Activated CD4-positive, alpha-beta T cell treated with anti-CD3 and anti-CD28 coated beads, Interleukin-2, amount 50 U/mL, for 1 hour (primary cell): Measurements from ENCODE around the gene CCNE1.
"Not testable (repeated sequence)": the region's sequence is repeated elsewhere in the genome, so short reads cannot be mapped to it uniquely, and the experiment has no call there.

ENCODE experiments used
- DNase-seq: peaks from one replicate; pipeline ENCODE4 v3.0.0-alpha.2; 2020

Gene CCNE1

DNA sequence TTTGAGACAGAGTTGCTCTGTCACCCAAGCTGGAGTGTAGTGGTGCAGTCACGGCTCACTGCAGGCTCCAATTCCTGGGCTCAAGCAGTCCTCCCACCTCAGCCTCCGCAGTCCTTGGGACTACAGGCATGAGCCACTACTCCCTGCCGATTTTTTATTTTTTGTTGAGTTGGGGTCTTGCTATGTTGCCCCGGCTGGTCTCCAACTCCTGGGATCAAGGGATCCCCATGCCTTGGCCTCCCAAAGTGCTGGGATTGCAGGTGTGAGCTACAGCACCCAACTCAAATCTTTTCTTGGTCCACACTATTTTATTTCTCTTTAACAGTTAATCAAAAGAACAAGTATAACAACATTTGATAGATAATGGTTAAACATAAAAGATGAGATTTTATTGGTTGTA lies 7.5 kb downstream of the CCNE1 start:
- no peak for DNase-seq

DNA sequence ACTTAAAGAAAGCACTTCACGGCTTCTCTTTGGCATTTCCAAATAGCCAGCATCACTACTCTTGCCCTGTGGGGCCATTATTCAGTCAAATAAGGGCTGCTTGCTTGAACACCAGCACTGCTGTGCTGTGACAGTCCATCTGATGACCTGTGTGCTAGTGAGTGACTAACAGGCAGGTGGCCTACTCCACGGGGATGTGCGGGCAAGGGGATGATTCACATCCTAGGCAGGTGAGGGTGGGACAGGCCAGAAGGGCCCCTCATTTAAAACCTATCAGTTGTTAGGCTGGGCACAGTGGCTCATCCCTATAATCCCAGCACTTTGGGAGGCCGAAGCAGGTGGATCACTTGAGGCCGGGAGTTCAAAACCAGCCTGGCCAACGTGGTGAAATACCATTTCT lies 8.2 kb downstream of the CCNE1 start:
- no peak for DNase-seq

DNA sequence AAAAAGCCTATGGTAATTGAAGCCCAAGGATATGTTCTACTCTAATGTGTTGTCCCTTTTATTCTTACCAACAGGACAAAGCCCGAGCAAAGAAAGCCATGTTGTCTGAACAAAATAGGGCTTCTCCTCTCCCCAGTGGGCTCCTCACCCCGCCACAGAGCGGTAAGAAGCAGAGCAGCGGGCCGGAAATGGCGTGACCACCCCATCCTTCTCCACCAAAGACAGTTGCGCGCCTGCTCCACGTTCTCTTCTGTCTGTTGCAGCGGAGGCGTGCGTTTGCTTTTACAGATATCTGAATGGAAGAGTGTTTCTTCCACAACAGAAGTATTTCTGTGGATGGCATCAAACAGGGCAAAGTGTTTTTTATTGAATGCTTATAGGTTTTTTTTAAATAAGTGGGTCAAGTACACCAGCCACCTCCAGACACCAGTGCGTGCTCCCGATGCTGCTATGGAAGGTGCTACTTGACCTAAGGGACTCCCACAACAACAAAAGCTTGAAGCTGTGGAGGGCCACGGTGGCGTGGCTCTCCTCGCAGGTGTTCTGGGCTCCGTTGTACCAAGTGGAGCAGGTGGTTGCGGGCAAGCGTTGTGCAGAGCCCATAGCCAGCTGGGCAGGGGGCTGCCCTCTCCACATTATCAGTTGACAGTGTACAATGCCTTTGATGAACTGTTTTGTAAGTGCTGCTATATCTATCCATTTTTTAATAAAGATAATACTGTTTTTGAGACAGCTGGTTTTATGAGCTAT lies 12.0 kb downstream of the CCNE1 start:
- DNase-seq: no peak

DNA sequence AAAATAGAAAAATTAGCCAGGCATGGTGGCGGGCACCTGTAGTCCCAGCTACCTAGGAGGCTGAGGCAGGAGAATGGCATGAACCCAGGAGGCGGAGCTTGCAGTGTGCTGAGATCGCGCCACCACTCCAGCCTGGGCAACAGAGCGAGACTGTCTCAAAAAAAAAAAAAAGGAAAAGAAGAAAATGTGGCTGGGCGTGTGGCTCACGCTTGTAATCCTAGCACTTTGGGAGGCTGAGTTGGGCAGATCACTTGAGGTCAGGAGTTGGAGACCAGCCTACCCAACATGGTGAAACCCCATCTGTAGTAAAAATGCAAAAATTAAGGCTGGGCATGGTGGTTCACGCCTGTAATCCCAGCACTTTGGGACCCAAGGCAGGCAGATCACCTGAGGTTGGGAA lies 13.5 kb downstream of the CCNE1 start:
- DNase-seq: not testable (repeated sequence)

DNA sequence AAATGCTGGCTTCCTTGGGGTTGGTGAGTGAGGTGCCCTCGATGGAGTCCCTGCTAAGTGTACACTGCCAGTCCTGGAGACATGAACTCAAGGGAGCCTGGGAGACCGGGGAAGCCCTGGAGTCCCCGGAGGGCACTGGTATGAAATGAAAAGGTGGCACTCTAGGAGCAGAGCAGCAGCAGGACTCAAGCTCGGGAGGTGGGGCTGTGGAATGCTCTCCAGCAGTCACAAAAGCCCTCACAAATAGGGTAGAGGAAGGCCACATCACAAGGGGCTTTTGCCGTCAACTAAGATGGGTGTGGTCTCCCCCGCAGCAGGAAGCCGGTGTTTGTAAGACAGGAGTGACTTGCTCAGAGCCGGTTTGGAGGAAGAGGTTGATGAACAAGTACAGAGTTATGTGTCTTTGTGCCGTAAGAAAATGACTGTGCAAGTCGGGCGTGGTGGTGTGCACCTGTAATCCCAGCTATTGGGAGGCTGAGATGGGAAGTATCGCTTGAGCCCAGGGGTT lies 19.3 kb downstream of the CCNE1 start:
- DNase-seq: peak; percentile 53

DNA sequence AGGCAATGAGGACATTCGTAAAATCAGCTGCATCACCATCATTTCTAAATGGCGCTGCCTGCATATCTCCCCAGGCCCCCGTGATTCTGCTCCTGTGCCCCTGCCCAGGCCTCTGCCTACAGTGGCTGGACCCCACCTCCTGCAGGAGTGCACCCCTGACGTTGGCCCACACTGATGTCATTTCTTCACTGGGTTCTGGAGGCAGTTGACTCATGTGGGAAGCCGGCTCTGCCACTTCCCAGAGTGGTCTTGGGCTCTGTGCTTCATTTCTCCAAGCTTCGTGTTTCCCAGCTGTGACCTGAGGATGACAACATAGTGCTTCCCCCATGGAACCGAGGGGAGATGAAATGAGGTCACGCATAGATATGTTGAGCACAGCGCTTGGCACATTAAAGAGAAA lies 19.9 kb downstream of the CCNE1 start:
- no peak for DNase-seq

DNA sequence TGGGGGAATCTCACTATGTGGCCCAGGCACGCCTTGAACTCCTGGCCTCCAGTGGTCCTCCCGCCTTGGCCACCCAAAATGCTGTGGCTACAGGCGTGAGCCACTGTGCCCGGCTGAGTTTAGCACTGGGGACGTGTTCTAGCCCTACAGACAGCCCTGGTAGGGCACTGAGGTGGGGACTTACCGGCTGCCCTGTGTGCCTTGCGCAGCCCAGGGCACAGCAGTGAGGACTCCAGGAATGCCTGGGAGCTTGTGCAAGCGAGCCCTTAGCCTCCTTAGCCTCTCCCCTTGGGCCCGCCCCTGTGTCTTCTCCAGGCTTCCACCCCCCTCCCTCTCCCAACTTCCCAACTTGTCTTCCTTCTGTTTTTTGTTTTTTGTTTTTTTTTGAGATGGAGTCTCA lies 21.0 kb downstream of the CCNE1 start:
- DNase-seq: no peak

DNA sequence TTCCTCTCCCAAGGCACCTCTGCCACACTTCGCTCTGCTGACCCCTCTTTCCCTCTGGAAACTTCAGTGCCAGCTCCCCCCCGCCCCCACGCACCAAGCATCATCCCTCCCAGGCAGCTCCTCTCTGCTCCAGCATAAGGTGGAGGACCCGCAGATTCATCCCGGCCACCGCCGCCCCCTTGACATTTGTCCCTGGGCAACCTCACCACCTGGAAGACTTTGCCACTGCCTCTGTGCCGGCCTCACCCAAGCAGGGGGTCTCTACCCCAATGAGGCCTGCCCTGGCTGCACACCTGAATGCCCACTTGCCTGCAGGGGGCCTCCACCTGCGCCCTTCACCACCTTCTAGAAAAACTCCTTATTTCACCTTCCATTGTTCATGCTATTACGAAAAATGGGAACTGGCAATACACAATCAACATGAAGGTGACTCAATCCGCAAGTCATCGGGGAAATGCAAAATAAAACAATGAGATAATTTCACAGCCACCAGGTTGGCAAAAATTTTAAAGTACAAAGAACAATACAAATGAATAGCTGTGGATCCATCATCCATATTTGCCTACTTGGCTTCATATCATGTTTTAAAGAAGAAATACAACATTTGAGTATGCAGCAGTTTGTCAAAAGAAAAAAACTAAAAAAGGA lies 21.9 kb downstream of the CCNE1 start:
- no peak for DNase-seq

DNA sequence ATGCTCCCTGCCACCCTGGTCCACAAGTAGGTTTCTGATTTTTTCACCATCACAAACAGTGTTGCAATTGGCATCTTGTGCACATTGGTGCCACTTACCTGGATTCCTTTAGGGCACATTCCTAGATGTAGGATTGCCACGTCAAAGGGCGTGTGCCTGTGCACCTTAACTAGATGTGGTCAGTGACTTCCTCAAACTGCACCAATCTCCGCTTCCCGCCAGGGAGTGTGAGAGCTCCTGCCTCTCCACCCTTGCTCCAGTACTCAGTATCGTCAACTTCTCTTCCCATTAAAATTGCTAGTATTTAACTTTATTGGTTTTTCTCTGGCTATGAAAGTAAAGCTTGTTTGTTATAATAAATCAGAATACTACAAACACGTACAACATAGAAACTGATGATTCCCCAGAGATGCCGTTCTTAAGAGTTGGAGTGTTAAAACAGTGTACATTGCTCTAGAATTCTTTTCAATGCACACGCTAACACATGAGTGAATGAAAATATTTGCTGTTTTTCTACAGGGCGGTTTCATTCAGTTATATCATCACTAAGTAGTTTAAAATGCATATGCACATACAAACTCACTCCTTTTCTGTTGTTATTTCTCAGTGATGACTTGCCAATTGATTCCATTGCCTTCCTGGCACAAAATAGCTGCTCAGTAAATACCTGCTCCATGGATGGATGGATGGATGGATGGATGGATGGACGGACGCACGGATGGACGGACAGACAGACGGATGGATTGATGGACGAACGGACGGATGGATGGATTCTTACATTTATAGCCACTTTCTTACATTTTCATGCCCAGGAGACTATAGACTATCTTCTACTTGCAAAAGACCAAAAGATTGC lies 23.4 kb downstream of the CCNE1 start:
- no peak for DNase-seq

DNA sequence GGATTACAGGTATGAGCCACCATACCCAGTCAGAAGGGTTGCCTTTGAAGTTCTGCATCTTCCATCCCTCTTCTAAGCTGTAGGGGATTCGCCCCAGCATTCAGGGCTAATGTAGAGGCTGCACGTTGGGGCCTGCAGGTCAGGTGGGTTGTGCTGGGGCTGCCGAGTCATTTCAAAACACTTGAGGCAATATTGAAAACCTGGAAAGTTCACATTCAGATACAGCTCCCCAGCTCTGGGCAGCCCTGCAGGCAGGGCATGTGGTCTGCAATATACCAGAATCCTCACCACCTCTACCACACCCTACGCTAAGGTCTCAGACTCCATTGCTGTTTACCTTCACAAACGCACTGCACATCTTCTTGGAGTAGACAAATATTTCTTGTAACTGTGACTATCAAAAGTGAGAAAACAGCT lies 24.6 kb downstream of the CCNE1 start:
- no peak for DNase-seq

DNA sequence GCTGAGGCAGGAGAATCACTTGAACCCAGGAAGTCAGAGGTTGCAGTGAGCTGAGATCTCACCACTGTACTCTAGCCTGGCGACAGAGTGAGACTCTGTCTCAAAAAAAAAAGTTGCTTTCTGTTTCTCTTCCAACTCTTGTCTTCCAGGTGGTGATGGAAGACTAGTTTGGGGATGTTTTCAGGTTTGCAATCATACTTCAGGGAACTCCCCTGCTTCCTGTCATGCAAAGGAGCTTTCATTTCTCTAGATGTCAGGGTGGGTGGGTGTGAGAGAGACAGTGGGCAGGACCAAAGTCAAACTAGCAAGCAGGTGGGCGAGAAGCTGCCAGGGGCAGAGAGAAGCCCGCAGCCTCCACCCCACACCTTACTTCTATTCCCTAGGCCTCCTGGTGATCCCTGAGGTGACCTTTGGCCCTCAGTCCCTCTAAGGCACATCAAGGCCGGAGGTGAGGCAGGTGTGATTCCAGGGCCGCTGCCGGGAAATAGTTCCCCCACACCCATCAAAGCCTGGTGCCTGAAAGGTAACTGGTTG lies 25.7 kb downstream of the CCNE1 start:
- no peak for DNase-seq

DNA sequence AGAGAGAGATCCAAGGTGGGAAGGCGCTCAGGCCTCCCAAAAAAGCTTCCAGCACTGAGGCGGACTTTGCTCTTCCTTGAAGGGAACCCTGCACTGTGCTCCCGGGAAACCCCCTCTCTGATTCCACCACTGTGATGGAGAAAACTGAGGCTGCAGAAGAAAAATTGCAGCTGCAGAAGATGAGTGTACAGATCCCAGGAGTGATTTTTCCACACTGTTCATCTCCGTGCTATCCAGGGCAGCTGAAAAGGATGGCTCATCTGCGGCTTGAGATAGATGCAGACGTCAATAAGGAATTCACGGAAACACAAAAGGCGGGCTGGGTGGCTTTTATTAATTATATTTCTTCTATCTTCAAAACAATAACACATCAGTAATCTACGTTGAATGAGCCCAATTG lies 26.2 kb downstream of the CCNE1 start:
- DNase-seq: no peak

DNA sequence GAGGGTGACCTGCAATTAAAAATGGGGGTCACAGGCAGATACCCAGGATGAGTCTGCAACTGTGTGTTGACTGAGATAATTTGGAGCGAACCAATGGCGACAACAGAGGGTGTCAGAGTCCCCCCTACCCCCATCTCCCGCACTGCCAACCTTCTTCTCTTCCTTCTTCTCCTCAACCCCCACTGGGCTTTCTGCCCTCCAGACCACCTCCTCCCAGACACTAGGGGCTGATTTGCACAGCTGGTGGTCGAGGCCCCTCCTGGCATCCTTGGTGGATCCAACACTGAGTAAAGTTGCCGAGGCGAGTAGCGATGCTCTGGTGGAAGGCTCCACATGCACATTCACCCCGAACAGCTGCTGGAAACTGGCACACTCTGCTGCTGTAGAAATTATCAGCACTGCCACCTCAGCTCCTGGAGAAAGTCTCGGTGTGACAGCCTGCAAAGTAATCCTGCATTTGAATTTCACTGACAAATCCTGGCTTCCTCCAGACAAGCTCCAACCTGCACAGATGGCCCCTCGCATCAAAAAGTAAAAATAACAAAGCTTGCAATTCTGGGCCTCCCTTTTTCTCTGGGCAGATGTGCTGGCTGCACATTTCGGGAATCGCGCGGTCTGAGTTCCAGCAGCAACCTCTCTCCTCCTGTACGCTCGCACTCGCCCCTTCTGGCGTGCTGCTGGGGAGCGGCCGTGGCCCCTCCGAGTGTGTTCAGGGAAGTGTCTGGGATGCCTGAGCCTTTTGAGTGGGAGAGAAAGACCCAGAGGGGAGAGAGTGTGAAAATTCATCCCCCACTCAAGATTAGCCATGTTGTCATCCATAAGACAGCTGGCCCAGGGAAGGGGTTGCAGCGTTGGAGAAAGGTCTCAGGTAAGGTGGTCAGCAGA lies 28.5 kb downstream of the CCNE1 start:
- no peak for DNase-seq

DNA sequence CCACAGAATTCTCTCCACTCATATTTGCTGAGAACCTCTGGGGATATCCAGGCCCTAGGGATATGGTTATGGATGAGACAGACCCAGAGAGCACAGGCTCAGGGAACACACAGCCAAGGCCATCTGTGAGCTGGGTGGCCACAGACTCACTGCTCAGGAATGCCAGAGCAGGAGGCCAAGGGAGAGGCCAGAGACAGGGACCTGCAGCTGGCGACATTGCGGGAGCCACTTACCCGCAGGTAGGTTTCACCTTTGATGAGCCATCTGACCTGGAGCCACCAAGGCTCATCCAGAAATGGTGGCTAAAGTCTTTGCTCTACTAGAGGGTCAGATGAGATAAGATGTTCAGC lies 29.4 kb downstream of the CCNE1 start:
- no peak for DNase-seq

DNA sequence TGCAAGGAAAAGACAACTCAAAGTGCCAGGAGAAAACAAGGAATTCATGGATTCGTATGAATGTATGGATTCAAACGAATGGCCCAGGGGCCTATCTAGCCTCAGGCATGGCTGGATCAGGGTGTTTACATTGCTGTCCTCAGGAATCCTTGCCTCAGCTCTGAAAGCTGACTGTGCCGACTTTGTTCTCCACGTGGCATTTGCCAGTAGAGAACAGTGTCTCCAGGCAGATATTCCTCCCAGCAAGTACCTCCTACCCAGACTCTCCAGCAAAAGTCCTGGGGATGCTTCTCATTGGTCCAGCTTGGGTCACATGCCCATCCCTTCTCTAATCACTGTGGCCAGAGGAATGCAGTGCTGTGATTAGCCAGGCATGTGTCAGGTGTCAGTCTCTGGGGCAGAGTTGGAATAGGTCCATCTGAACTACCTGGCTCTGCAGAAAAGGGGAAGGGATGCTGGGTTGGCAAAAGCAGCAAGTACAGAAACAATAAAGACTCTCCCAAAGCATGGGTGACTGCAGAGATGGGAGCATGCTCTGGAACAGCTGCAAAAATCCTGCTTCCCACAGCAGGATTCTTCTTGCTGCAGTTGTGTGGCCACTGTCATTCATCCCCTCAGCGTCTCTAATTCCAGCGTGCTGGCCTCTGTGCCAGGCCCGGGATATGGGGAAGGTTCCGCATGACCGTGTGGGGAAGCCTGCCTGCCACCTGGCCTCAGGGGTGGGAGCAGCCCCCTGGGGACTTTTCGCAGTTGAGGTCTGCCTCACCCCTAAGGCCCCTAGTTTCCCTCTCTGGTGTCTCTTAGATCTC lies 30.0 kb downstream of the CCNE1 start:
- no peak for DNase-seq

DNA sequence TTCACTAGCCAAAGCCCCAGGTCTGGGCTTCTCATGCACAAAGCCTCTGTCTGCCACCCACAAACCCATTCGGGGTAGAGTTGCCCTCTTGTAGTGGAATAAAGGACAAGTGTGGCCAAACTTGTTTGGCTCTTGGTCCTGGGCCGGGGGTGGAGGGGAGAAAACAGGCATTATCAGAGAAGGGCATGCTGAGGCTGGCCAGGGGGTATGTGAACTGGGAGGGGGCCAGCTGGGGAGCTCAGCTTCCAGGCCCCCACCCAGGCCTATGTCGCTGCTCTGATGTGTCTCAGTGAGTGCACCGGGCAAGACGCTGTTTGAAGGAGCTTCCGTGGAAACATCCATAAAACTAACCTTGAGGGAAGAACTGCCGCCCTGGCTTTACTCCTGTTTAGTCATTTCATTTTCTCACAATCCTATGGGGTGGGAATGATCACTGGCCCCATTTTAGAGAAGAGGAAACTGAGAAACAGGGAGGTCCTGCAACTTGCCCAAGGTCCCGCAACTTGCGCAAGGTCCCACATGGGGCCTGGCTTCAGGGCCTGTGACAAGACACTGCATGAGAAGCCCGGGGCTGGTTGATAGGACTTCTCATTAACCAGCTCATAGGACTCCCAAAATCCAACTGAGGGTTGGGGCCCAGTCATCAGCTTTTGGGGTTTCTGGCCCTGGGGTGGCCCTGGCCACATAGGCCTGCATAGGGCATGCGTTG lies 30.8 kb downstream of the CCNE1 start:
- no peak for DNase-seq

DNA sequence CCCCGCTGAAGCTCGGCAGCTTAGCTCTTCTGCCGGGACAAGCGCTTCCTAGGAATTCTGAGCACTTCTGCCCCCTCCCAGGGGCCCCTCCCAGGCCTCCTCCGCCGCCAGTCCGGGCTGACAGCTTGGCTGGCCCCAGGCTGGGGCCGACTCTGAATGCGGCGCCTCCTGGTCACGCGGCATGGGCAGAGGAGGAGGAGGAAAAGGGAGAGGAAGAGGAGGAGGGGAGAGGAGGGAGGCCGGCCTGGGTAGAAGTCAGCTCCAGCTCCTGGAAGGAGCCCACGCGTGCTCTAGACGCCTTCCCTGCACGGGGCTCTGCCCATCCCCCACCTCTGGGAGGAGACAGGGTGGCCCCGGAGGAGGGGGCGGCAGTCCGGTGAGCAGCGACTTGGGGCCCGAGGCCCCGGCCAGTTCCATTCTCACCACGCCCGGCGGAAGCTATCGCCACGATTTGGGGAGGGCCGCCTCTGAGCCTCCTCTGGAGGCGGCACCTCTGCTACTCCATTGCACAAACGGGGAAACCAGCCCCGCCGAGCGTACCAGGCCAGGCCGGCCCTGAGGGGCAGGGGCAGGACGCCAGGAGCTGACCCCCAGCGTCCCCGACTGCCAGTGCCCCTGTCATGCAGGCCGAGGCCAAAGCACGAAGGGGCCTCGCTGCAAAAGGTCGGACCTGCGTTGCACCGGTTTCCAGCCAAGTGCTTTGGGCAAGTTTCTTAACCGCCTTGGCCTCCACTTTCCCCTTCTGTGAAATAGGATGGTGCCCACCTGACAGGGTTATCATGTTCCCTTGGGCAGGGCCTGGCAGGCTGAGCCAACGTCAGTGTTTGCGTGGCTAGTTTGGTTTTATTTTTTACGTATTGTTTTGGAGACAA lies 31.6 kb downstream of the CCNE1 start:
- no peak for DNase-seq

DNA sequence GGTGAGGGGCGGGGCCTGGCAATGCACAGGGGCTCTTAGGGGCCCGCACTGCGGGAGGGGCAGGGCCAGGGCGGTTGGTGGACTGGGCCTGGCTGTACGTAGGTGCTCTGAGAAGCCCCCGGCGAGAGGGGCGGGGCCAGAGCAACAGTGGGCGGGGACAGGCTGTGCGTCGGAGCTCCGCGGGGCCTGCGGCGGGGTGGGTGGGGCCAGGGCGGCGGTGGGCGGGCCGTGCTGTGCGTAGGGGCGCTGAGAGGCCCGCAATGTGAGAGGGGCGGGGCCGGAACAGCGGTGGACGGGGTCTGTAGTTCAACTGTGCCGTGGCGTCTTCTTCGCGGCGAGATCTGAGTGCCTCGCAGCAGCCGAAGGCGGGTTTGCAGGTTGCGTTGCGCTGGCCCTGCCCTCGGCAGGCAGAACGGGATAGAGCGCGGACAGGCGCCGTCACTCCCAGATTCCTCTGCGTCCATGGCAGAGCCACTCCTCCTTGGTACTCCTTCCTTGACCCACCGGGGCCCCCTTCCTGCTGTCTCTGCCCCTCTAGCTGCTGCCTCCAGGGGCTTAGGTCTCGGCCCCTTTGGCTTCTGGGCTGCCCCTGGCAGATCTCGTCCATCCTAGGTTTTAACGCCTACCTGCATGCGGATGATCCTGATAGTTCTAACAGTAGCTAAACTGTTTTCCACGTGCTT lies 33.2 kb downstream of the CCNE1 start:
- DNase-seq: peak; percentile 97

DNA sequence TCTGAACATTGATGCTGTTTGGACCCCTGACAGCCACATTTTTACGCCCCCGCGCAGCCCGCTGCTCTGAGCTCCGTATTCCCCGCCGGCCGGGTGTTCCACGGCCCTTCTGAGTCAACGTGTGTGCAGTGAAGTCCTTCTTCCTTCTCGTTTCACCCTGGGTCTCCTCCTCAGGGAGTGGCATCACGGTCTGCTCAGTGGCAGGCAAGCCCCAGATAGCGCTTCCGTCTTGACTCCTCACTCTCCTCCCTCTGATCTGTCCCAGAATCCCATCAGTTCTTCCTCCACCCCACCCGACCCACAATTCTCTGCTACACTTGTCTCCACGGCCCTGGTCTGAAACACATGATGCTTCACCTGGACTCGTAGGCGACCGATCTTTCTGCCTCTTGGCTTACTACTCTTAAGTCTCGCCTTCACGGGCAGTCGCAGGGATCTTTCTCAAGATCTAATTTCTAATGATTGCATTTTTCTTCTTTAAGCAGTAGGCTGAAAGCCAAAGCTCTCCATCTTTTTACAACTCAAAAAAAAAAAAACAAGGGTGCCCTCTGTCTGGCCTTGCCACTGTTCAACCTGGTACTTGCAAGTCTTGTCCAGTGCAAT lies 33.9 kb downstream of the CCNE1 start:
- DNase-seq: no peak
